Hepatocyte (in vitro differentiated cells): ENCODE results near the gene PLSCR3. TPM values are rescaled to one million over a fixed set of nuclear protein-coding genes. Genes with fewer than 3 reads are reported as not detected.

Source experiments
- DNase-seq: peaks from one replicate; pipeline ENCODE4 v3.0.0-alpha.2; 2016; ENCODE audit warnings: low spot score
- H2AFZ ChIP-seq: fragments of 200-600 bp; sonication (generic); 2 replicates; pipeline ENCODE4 v1.6.0; 2016; ENCODE audit warnings: antibody characterized with exemption, mild to moderate bottlenecking
- H3K27ac ChIP-seq: fragments of 200-600 bp; sonication (generic); 2 replicates; pipeline ENCODE4 v1.5.1; 2016; ENCODE audit warnings: mild to moderate bottlenecking
- H3K27me3 ChIP-seq: fragments of 200-600 bp; sonication (generic); 2 replicates; pipeline ENCODE4 v1.6.1; 2016
- H3K36me3 ChIP-seq: fragments of 200-600 bp; sonication (generic); replicated peaks from 2 replicates; pipeline ENCODE4 v1.5.1; 2016; ENCODE audit warnings: low read depth; ENCODE audit not compliant: insufficient read depth
- H3K4me1 ChIP-seq: fragments of 200-600 bp; sonication (generic); 2 replicates; pipeline ENCODE4 v1.5.1; 2016; ENCODE audit warnings: mild to moderate bottlenecking, moderate library complexity; ENCODE audit not compliant: insufficient read depth
- H3K4me2 ChIP-seq: fragments of 200-600 bp; sonication (generic); 2 replicates; pipeline ENCODE4 v1.6.0; 2016
- H3K4me3 ChIP-seq: fragments of 200-600 bp; sonication (generic); 2 replicates; pipeline ENCODE4 v1.5.1; 2016; ENCODE audit warnings: mild to moderate bottlenecking
- H3K79me2 ChIP-seq: fragments of 200-600 bp; sonication (generic); 2 replicates; pipeline ENCODE4 v1.6.0; 2017; ENCODE audit warnings: mild to moderate bottlenecking
- H3K9me2 ChIP-seq: fragments of 200-600 bp; sonication (generic); replicated peaks from 2 replicates; pipeline ENCODE4 v1.6.0; 2017; ENCODE audit warnings: mild to moderate bottlenecking; ENCODE audit not compliant: insufficient read depth
- H3K9me3 ChIP-seq: fragments of 200-600 bp; sonication (generic); 2 replicates; pipeline ENCODE4 v1.5.1; 2016; ENCODE audit warnings: low read depth, mild to moderate bottlenecking
- H4K20me1 ChIP-seq: fragments of 200-600 bp; sonication (generic); 2 replicates; pipeline ENCODE4 v1.6.0; 2016; ENCODE audit warnings: mild to moderate bottlenecking; ENCODE audit not compliant: insufficient read depth, poor library complexity, severe bottlenecking
- CTCF ChIP-seq: fragments of 200-600 bp; sonication (generic); IDR thresholded peaks from 2 replicates; pipeline ENCODE4 v1.5.1; 2016; ENCODE audit warnings: antibody characterized with exemption, mild to moderate bottlenecking; ENCODE audit not compliant: poor library complexity
- EZH2 ChIP-seq: fragments of 200-600 bp; sonication (generic); IDR thresholded peaks from 2 replicates; pipeline ENCODE4 v1.6.1; 2016; ENCODE audit warnings: antibody characterized with exemption, mild to moderate bottlenecking, borderline replicate concordance
- EZH2phosphoT487 ChIP-seq: fragments of 200-600 bp; sonication (generic); IDR thresholded peaks from one replicate; pipeline ENCODE4 v1.6.1; 2018; ENCODE audit warnings: antibody characterized with exemption, mild to moderate bottlenecking, low read depth, moderate library complexity; ENCODE audit not compliant: unreplicated experiment, severe bottlenecking
- WGBS: methylation state at CpG from one replicate; pipeline ENCODE4 v1.1.6; 2016; ENCODE audit warnings: low lambda C conversion rate; ENCODE audit errors: missing lambda C conversion rate; 5-methylcytosine and 5-hydroxymethylcytosine counted together
- polyA plus RNA-seq: library from polyadenylated mRNA; unstranded; fragments of >200 nt; fragmentation: Nextera tagmentation; extraction: Ambion mirVana; gene quantifications from 2 replicates; pipeline ENCODE4 v1.2.1, GENCODE V29; 2016
- total RNA-seq: library from RNA; depleted of rRNA; stranded (reverse); fragments of >200 nt; gene quantifications from 2 replicates; pipeline ENCODE4 v1.2.3, GENCODE V29; 2014

PLSCR3 gene
- total and polyA plus RNA-seq, 2 experiments from 2014 or later: 17.6 to 59.6 TPM

- peak overlapping the region; percentile 86 for H3K4me2 ChIP-seq
- DNase-seq: no peak
- no peaks in the 10 kb centered on the region for H4K20me1 ChIP-seq
- peak overlapping the region; percentile 2 for H2AFZ ChIP-seq
- peaks cover 9% of the 10 kb centered on the region for H3K4me1 ChIP-seq
- H3K27me3 ChIP-seq: no peaks in the 10 kb centered on the region
- TF ChIP-seq EZH2phosphoT487: no peak
- TF ChIP-seq EZH2: no peak
- TF ChIP-seq CTCF: no peak
- 0% methylated on average over 9 of the region's 13 CpGs for WGBS
- peaks cover 19% of the 10 kb centered on the region for H3K79me2 ChIP-seq
- no peaks in the 10 kb centered on the region for H3K36me3 ChIP-seq
- no peaks in the 10 kb centered on the region for H3K9me3 ChIP-seq
- peak overlapping the region; percentile 32 for H3K4me3 ChIP-seq
- peak overlapping the region; percentile 92 for H3K27ac ChIP-seq
- H3K9me2 ChIP-seq: no peaks in the 10 kb centered on the region
Observed at GRCh38 chr17:7403727-7403976, 9.3 kb upstream of the PLSCR3 start.

GRCh38 chr17:7403043-7403726, 8.9 kb upstream of the PLSCR3 start:
- Histone ChIP-seq H2AFZ (peak overlapping the region; percentile 2), H3K4me2 (peak overlapping the region; percentile 86), H3K4me3 (peak overlapping the region; percentile 32), H3K9me2 (no peaks in the 10 kb centered on the region), H3K79me2 (peaks cover 19% of the 10 kb centered on the region), H3K36me3 (no peaks in the 10 kb centered on the region), H3K4me1 (peaks cover 9% of the 10 kb centered on the region), H3K9me3 (no peaks in the 10 kb centered on the region), H3K27me3 (no peaks in the 10 kb centered on the region), H3K27ac (peak overlapping the region; percentile 92), H4K20me1 (no peaks in the 10 kb centered on the region)
- TF ChIP-seq EZH2 (no peak), EZH2phosphoT487 (no peak), CTCF (no peak)
- peak; percentile 85 for DNase-seq
- 16% methylated on average over 11 of the region's 16 CpGs for WGBS

- H3K79me2 ChIP-seq: peaks cover 17% of the 10 kb centered on the region
- WGBS: 93% methylated on average over 2 of the region's 2 CpGs
- H3K36me3 ChIP-seq: no peaks in the 10 kb centered on the region
Observed at GRCh38 chr17:7398612-7399011, 4.3 kb upstream of the PLSCR3 start.

More at GRCh38 chr17:7398612-7399011, 4.3 kb upstream of the PLSCR3 start:
- Histone ChIP-seq H3K9me3 (no peaks in the 10 kb centered on the region), H3K27me3 (no peaks in the 10 kb centered on the region), H3K4me2 (no peak overlapping the region), H3K4me3 (no peak overlapping the region), H4K20me1 (no peaks in the 10 kb centered on the region), H3K9me2 (no peaks in the 10 kb centered on the region), H2AFZ (no peak overlapping the region), H3K4me1 (peaks cover 10% of the 10 kb centered on the region), H3K27ac (no peak overlapping the region)
- TF ChIP-seq EZH2phosphoT487 (no peak), EZH2 (no peak), CTCF (no peak)
- no peak for DNase-seq
